Effector memory CD4-positive, alpha-beta T cell (primary cell): ENCODE measurements around the gene PHLDB1.

Source experiments
- DNase-seq, 3 donors: peaks; one replicate each; pipeline ENCODE4 v3.0.0-alpha.2; 2020
- H3K27ac ChIP-seq: 2 replicates; pipeline ENCODE4 v1.7.0; 2013; ENCODE audit warnings: mild to moderate bottlenecking, low read length, moderate library complexity; ENCODE audit not compliant: insufficient read depth, poor library complexity, severe bottlenecking
- H3K27me3 ChIP-seq: replicated peaks from 2 replicates; pipeline ENCODE4 v1.7.0; 2013; ENCODE audit warnings: mild to moderate bottlenecking, low read length; ENCODE audit not compliant: insufficient read depth, control insufficient read depth, poor library complexity, severe bottlenecking
- H3K36me3 ChIP-seq: 2 replicates; pipeline ENCODE4 v1.7.0; 2013; ENCODE audit warnings: mild to moderate bottlenecking, low read length, moderate library complexity; ENCODE audit not compliant: control insufficient read depth, insufficient read depth
- H3K4me1 ChIP-seq: 2 replicates; pipeline ENCODE4 v1.7.0; 2013; ENCODE audit warnings: low read length, mild to moderate bottlenecking; ENCODE audit not compliant: control insufficient read depth, insufficient read depth, poor library complexity, severe bottlenecking
- H3K4me3 ChIP-seq: 2 replicates; pipeline ENCODE4 v1.7.0; 2013; ENCODE audit warnings: low read length, low read depth, mild to moderate bottlenecking; ENCODE audit not compliant: insufficient read depth, poor library complexity, severe bottlenecking
- H3K9me3 ChIP-seq: 2 replicates; pipeline ENCODE4 v1.7.0; 2013; ENCODE audit warnings: mild to moderate bottlenecking, low read length, moderate library complexity; ENCODE audit not compliant: control insufficient read depth

The PHLDB1 gene

DNA sequence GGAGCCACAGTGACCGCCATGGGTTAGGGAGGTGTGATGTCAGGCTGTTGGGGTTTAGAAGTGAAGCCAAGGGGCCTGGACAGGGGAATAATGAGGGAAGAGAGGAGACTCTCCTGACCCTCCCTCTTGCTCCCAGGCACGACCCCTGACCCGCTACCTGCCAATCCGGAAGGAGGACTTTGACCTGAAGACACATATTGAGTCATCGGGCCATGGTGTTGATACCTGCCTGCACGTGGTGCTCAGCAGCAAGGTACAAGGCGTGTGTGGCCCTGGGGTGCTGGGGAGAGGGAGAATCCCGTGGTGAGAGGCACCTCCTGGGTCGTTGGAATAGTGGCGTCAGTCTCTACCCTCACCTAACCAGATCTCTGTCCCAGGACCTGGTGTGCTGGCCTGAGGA is 42.5 kb downstream of the PHLDB1 start:
- no peaks in the 10 kb centered on the region for H3K36me3 ChIP-seq
- no peak overlapping the region for H3K4me3 ChIP-seq
- H3K27ac ChIP-seq = no peak overlapping the region
- DNase-seq = no peak
- no peaks in the 10 kb centered on the region for H3K4me1 ChIP-seq
- H3K27me3 ChIP-seq = no peaks in the 10 kb centered on the region
- H3K9me3 ChIP-seq = no peaks in the 10 kb centered on the region

DNA sequence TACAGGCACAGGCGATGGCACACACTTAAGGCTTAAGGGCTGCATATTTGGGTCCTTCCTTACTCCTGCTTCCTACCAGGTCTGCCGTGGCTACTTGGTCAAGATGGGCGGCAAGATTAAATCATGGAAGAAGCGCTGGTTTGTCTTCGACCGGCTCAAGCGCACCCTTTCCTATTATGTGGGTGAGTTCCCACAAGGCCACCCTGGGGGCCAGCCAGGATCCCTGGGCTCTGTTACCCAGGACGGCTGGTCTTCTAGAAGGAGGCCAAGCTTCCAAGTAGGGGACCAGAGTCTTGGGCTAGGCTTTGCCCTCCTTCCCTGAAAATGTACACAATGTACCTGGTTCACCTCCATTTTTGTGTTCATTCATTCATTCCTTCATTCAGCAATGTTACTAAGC is 43.0 kb downstream of the PHLDB1 start:
- Histone ChIP-seq H3K27ac (no peak overlapping the region), H3K27me3 (no peaks in the 10 kb centered on the region), H3K4me3 (no peak overlapping the region), H3K36me3 (no peaks in the 10 kb centered on the region), H3K9me3 (no peaks in the 10 kb centered on the region), H3K4me1 (no peaks in the 10 kb centered on the region)
- no peak for DNase-seq

GRCh38 chr11:118651820-118652219 is 44.4 kb downstream of the PHLDB1 start:
- no peaks in the 10 kb centered on the region for H3K9me3 ChIP-seq
- no peak overlapping the region for H3K4me3 ChIP-seq
- no peak overlapping the region for H3K27ac ChIP-seq
- no peaks in the 10 kb centered on the region for H3K4me1 ChIP-seq
- no peak for DNase-seq
- H3K36me3 ChIP-seq = no peaks in the 10 kb centered on the region
- H3K27me3 ChIP-seq = no peaks in the 10 kb centered on the region

DNA sequence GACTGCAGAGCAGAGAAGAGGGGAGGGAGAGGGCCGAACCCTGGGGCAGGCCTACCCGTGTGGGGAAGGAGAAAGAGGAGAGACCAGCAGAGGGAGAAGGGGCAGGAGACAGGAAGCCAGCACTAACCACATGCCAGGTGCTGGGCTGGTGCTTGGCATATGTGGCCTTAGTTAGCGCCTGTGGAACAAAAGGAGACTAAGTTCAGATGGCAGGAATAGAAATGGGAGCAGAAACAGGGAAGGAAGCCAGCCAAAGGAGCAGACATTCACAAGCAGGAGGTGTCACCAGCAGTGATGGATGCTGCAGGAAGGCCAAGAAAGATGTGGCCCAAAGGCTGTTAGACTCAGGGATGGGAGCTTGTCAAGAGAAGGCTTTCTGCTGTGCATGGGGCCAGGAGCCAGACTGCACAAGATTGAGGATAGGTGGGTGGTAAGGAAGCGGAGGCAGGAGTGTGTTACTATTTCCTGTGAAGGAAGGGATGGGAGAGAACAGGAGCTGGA is 45.3 kb downstream of the PHLDB1 start:
- H3K27ac ChIP-seq = no peak overlapping the region
- no peaks in the 10 kb centered on the region for H3K27me3 ChIP-seq
- no peaks in the 10 kb centered on the region for H3K4me1 ChIP-seq
- no peaks in the 10 kb centered on the region for H3K36me3 ChIP-seq
- H3K4me3 ChIP-seq = no peak overlapping the region
- no peak for DNase-seq
- H3K9me3 ChIP-seq = no peaks in the 10 kb centered on the region

DNA sequence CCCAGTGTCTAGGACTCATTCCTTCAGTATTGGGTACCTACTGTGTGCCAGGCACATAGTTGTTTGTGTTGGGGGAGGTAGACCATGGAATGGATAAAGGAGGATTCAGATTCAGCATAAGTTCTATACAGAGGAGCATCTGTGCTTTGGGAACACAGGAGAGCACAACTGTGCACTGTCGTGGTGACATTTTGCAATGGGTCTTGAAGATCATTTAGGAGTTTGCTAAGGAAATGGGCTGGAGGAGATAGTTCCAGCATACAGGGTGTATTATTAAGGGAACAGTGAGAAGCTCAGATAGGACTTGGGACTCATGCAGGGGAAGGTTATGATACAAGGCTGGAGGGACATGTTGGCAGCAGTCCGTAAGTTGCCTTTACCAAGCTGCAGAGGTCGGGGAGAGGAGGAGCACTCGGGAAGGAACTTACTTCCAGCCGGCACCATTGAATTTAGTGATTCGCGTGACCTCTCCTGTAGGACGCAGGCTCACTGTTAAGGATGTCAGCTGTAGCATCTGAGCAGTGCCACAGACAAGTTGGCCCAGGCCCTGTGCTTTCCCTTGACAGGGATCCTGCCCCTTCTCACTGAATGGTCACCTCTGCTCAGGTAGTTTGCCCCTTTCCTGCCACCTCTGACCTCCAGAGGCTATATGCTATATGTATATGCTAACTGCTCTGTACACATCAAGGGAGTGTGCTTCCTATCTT is 46.4 kb downstream of the PHLDB1 start:
- no peak for DNase-seq
- Histone ChIP-seq H3K9me3 (no peaks in the 10 kb centered on the region), H3K27me3 (no peaks in the 10 kb centered on the region), H3K4me3 (no peak overlapping the region), H3K4me1 (no peaks in the 10 kb centered on the region), H3K27ac (no peak overlapping the region), H3K36me3 (no peaks in the 10 kb centered on the region)

DNA sequence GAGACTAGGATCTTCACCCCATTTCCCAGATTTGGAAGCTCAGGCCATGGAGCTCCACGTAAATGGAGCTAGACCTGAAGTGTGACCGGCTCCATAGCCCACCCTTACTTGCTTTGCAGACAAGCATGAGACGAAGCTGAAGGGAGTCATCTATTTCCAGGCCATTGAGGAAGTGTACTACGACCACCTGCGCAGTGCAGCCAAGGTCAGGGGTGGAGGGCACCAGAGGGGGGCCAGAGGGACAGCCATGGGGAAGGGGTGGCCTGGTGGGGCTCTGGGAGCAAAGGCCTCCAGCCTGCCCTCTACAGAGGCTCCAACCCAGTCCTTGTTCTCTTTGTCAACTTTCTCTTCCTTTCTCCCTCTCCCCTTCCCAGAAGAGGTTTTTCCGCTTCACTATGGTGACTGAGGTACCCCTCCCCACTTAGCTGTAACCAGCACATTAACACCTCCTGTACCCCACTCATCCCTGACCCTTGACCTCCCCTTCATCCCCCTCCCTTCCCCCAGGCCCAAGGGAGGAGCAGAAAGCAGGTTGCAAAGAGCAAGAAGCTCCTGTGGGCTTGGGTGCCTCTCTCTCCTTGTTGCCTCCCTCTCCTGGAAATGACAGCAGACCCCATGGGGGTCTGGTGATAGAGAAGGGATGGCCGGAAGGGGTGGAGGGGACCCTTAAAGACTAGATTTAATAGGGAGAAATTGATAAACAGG is 48.2 kb downstream of the PHLDB1 start:
- no peak for DNase-seq
- H3K4me1 ChIP-seq = peaks cover 7% of the 10 kb centered on the region
- no peaks in the 10 kb centered on the region for H3K27me3 ChIP-seq
- H3K9me3 ChIP-seq = no peaks in the 10 kb centered on the region
- H3K36me3 ChIP-seq = no peaks in the 10 kb centered on the region
- no peak overlapping the region for H3K4me3 ChIP-seq
- H3K27ac ChIP-seq = no peak overlapping the region

DNA sequence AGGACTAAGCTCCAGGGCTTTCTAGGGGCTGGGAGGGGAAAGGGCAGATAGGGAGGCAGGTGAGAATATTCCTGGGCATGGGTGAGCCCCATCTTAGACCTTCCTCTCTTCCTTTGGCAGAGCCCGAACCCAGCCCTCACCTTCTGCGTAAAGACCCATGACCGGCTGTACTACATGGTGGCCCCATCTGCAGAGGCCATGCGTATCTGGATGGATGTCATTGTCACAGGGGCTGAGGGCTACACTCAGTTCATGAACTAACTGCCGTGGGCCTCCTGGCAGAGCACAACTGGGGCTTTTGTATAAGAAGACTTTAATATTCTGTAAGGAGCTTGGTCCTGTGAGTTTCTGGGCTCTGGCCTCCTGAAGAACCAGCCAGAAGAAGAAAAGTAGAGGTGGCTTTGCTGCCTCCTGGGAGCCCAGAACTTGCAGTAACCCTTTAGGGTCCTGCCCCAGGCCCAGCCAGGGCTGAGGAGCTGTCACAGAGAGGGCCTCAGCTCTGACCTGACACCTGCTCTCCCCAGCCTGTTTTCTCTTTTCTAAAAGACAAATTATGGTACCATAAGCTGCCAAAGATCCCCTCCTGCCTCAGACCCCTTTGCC is 49.2 kb downstream of the PHLDB1 start:
- H3K36me3 ChIP-seq = no peaks in the 10 kb centered on the region
- no peak overlapping the region for H3K27ac ChIP-seq
- H3K4me1 ChIP-seq = peaks cover 7% of the 10 kb centered on the region
- DNase-seq = no peak
- H3K9me3 ChIP-seq = no peaks in the 10 kb centered on the region
- no peak overlapping the region for H3K4me3 ChIP-seq
- H3K27me3 ChIP-seq = no peaks in the 10 kb centered on the region

DNA sequence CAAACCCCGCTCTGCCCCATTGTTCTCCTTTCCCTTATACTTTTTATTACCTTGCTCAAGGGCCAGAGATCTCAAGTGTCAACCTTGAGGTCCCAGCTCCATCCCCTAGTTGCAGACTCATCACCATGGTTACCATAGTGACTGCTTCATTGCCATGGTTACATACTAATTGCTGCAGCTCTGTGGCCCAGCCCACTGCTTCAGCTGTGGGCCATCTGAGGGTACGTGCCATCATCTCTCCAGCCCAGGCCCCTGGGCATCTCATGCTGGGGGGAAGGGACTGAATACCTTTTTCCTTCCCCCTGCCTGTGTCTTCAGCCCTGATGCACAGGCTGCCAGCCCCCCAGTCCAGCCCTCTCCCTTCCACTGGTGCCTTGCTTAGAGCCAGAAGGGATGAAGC is 49.8 kb downstream of the PHLDB1 start:
- H3K4me3 ChIP-seq = no peak overlapping the region
- H3K27ac ChIP-seq = no peak overlapping the region
- no peaks in the 10 kb centered on the region for H3K27me3 ChIP-seq
- DNase-seq = no peak
- H3K9me3 ChIP-seq = no peaks in the 10 kb centered on the region
- peaks cover 7% of the 10 kb centered on the region for H3K4me1 ChIP-seq
- H3K36me3 ChIP-seq = no peaks in the 10 kb centered on the region

DNA sequence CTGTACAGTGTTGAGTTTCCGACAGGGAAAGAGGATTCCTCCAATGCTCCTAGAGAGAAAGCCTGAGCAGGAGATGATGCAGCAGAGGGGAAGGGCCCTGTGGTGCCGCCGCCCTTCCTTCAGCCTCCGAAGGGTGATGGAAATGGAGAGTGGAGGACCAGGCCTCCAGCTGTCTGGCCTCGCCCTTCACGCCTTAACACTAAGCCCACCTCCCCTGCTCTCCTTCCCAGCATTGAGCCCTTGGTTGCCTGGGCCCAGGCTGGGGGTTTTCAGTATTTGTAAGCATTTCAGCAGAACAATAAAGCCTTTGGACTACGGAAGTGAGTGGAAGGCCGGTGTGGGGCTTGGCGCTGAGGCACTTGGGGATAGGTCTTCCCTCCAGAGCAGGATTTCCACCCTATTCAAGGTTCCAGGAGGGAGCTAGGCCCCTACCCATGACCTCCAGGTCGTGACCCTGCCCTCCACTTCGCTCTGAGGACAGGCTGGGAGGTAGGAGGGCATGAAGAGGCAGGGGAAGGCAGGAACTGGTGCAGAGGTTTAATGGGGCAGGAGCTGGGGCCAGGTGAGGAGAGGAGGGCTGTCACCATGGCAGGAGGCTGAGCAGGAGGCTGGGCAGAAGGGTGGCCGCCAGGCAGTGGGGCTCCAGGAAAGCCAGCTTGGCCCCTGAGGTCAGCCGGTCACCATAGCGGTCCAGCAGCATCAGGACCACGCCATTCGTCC is 50.5 kb downstream of the PHLDB1 start:
- Histone ChIP-seq H3K27me3 (no peaks in the 10 kb centered on the region), H3K9me3 (no peaks in the 10 kb centered on the region), H3K36me3 (no peaks in the 10 kb centered on the region), H3K4me1 (peaks cover 7% of the 10 kb centered on the region), H3K4me3 (no peak overlapping the region), H3K27ac (no peak overlapping the region)
- DNase-seq = no peak
